ENCODE data around the gene ID1. TPM values are rescaled to one million over a fixed set of nuclear protein-coding genes. Genes with fewer than 3 reads are reported as not detected.
"Not testable (repeated sequence)": the region's sequence is repeated elsewhere in the genome, so short reads cannot be mapped to it uniquely, and the experiment has no call there.

ID1 gene
- total RNA-seq, 1 donor = 98.9 TPM

DNA sequence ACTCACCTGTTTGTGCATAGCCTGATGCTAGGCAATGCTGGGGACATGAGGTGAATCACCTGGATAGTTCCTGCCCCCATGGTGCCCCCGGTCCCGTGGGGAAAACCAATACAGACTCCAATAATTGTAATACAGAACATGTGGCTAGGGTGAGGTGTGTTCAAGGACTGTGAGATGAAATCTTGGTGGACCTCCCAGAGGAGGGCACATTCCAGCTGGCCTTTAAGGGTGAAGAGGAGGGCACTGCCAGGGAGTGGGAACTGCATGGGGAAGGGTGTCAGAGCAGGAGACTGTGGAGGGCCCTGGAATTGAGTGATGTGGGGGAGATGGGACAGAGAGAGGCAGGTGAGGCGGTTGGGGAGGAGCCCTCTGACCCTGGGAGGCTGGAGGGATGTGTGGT is 35.2 kb downstream of the ID1 start:
- TF ChIP-seq, protein P1, sequence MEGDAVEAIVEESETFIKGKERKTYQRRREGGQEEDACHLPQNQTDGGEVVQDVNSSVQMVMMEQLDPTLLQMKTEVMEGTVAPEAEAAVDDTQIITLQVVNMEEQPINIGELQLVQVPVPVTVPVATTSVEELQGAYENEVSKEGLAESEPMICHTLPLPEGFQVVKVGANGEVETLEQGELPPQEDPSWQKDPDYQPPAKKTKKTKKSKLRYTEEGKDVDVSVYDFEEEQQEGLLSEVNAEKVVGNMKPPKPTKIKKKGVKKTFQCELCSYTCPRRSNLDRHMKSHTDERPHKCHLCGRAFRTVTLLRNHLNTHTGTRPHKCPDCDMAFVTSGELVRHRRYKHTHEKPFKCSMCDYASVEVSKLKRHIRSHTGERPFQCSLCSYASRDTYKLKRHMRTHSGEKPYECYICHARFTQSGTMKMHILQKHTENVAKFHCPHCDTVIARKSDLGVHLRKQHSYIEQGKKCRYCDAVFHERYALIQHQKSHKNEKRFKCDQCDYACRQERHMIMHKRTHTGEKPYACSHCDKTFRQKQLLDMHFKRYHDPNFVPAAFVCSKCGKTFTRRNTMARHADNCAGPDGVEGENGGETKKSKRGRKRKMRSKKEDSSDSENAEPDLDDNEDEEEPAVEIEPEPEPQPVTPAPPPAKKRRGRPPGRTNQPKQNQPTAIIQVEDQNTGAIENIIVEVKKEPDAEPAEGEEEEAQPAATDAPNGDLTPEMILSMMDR (IDR thresholded peaks at IDR 0.05; ENCODE audit: insufficient read depth, low read length) = no peak
- H3K4me3 ChIP-seq (ENCODE audit: low read depth, low read length) = no peak overlapping the region
- no peak for DNase-seq (ENCODE audit: low read depth)

DNA sequence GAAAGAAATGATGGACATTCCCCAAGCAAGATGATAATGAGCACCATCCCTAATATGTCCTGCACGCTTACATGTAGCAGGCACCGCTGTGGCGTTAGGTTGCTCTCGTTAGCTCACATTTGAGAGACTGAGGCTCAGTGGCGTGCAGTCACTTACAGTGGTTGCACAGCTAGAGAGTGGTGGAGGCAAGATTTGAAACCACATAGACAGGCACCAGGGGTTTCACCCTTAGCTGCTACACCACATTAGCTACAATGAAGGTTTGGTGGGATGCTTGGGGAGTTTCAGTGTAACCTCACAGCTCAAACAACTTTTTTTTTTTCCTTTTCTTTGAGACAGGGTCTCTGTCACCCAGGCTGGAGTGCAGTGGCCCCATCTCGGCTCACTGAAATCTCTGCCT is 36.3 kb downstream of the ID1 start:
- TF ChIP-seq, protein P1 (IDR thresholded peaks at IDR 0.05; ENCODE audit: insufficient read depth, low read length) = no peak

DNA sequence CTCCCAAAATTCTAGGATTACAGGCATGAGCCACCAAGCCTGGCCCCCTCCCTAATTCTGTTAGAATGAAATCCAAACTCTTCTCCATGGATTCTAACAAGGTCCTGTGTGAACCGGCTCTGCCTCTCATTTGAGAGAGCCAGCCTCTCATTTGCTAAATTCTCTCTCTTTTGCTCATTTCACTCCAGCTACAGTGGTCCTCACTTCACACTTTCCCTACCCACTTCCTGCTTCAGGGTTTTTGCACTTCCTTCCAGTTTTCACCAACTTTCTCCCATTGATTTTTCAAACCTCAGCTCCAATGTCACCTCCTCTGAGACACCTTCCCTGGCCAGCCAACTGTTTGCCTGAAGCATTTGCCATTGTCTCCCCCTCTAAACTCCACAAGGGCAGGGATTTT is 37.7 kb downstream of the ID1 start:
- no peak for DNase-seq (ENCODE audit: low read depth)
- TF ChIP-seq, protein P1 (IDR thresholded peaks at IDR 0.05; ENCODE audit: insufficient read depth, low read length) = no peak

More for the DNA sequence above, 36.3 kb downstream of the ID1 start:
- no peak overlapping the region for H3K4me3 ChIP-seq (ENCODE audit: low read depth, low read length)
- no peak for DNase-seq (ENCODE audit: low read depth)

DNA sequence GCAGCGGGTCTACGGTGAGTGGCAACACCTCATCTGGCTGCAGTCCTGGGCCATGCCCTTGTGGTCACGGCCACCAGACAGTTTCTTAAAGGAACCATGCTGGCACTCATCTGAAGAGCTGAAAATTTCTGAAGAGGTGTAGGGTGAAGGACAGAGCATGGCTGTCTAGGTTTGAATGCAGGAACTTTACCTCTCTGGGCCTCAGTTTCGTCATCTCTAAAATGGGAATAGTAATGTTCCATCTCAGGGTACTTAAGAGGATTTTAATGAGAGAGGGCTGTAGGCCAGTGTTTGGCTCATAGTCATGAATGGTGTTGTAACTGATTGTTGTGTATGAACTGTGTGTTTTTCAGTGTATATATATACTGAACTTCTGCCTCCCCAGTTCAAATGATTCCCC is 38.4 kb downstream of the ID1 start:
- TF ChIP-seq, protein P1 (IDR thresholded peaks at IDR 0.05; ENCODE audit: insufficient read depth, low read length) = no peak
- DNase-seq (ENCODE audit: low read depth) = no peak
- H3K4me3 ChIP-seq (ENCODE audit: low read depth, low read length) = no peak overlapping the region

More for the DNA sequence above, 37.7 kb downstream of the ID1 start:
- H3K4me3 ChIP-seq (ENCODE audit: low read depth, low read length) = no peak overlapping the region

DNA sequence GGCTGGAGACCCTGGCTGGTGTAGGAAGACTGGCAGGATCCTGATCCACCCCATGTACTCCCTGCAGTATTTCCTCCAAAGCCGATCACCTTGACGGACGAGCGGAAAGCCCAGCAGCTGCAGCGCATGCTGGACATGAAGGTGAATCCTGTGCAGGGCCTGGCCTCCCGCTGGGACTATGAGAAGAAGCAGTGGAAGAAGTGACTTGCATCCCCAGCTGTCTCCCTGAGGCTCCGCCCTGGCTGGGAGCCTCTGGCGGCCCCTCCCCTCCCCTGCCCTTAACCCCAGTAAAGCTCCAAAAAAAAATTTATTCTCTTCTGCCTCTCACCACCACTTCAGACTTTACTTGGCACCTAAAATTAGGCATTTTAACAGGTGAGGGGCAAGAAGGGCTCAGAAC is 39.6 kb downstream of the ID1 start:
- H3K4me3 ChIP-seq (ENCODE audit: low read depth, low read length) = no peak overlapping the region
- no peak for DNase-seq (ENCODE audit: low read depth)

DNA sequence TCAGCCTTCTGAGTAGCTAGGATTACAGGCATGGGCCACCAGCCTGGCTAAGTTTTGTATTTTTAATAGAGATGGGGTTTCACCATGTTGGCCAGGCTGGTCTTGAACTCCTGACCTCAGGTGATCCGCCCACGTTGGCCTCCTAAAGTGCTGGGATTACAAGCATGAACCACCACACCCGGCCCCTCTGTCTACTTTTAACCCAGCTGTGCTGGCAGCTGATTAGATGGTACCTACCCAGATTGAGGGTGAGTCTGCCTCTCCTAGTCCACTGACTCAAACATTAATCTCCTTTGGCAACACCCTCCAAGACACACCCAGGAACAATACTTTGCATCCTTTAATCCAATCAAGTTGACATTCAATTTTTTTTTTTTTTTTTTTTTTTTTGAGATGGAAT is 43.0 kb downstream of the ID1 start:
- DNase-seq (ENCODE audit: low read depth); H3K4me3 ChIP-seq (ENCODE audit: low read depth, low read length): not testable (repeated sequence)

More for the DNA sequence above, 39.6 kb downstream of the ID1 start:
- TF ChIP-seq, protein P1 (IDR thresholded peaks at IDR 0.05; ENCODE audit: insufficient read depth, low read length) = no peak

DNA sequence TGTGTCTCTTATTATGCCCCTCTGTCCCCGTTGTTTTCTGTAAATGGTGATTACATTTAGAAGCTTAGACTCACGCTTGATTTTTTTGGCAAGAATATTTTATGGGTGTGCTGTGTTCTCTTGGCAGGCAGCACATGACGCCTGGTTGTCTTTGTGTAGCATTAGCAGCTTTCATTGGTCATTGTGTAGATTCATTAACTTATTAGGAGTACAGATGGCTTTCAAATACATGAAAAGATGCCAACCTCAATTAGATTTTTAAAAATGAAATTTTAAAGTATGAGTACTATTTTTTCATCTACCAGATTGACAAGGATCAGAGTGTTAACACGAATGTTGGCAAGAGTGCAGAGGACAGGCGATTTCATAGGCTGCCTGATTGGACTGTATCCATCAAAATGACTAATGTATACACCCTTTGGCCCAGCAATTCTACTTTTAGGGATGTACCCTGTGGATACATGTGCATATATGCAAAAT is 47.9 kb downstream of the ID1 start:
- no peak overlapping the region for H3K4me3 ChIP-seq (ENCODE audit: low read depth, low read length)
- peak; percentile 86 for DNase-seq (ENCODE audit: low read depth)

More for the DNA sequence above, 47.9 kb downstream of the ID1 start:
- TF ChIP-seq, protein P1 (IDR thresholded peaks at IDR 0.05; ENCODE audit: insufficient read depth, low read length) = no peak
